Prostate gland (tissue), 2 donors: ENCODE results near the gene NDUFS6.

ENCODE experiments used
- CTCF ChIP-seq, 4 experiments: fragments of 200-600 bp in 2 of 4; fragments of 450-650 bp in 2 of 4; sonication (generic) in 2 of 4; IDR thresholded peaks; 1 replicate in 3 of 4; 2 replicates in 1 of 4; pipeline ENCODE4 v1.5.1; 2016 to 2019; ENCODE audit warnings: antibody characterized with exemption in 4 of 4, mild to moderate bottlenecking in 2 of 4, moderate library complexity in 2 of 4
- POLR2A ChIP-seq: fragments of 450-650 bp; IDR thresholded peaks from one replicate; pipeline ENCODE4 v1.6.1; 2016; ENCODE audit warnings: antibody characterized with exemption, mild to moderate bottlenecking
- POLR2AphosphoS5 ChIP-seq: sonication (generic); formaldehyde crosslinking; IDR thresholded peaks from one replicate; pipeline ENCODE4 v1.6.1; 2017; ENCODE audit warnings: antibody characterized with exemption

DNA sequence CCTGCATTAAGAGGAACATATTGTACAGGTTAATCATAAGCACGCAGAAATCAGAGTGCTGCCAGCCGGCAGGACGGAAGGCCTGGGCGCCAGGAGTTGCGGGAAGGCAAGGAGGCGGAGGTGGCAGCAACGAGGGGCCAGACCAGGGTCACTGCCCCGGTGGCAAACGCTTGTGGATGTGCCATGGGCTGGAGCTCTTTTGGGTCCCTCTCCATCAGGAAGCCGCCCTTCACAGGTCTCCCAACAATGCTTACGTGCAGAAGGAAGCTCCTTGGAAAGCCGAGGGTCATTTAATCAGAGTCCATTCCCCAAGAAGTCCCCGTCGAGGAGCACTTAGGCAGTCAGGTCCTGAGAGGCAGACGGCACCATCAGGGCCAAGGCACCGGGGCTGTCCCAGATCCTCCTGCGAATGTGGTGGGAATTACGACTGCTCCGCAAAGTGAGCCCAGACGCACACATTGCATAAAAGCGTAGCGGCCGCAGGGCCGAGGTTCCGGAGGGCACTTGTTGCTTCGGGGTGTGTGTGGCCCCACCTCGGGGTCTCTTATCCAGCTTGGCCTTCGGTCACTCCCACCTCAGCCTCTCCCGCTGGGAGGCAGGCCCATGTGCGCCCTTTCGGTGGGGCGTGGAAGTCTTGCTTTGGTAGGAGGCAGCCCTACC, 22.1 kb upstream of the NDUFS6 start:
- no peak for TF ChIP-seq CTCF (IDR thresholded peaks at IDR 0.05)
- no peak for TF ChIP-seq POLR2A
- no peak for TF ChIP-seq POLR2AphosphoS5
